AG20443 (cell line): ENCODE data around the gene DCAF12L2.
"Not testable (repeated sequence)": the region's sequence is repeated elsewhere in the genome, so short reads cannot be mapped to it uniquely, and the experiment has no call there.

Source experiments
- DNase-seq: peaks from one replicate; pipeline ENCODE4 v3.0.0; 2012; ENCODE audit warnings: low spot score, mixed read lengths

Gene DCAF12L2

DNA sequence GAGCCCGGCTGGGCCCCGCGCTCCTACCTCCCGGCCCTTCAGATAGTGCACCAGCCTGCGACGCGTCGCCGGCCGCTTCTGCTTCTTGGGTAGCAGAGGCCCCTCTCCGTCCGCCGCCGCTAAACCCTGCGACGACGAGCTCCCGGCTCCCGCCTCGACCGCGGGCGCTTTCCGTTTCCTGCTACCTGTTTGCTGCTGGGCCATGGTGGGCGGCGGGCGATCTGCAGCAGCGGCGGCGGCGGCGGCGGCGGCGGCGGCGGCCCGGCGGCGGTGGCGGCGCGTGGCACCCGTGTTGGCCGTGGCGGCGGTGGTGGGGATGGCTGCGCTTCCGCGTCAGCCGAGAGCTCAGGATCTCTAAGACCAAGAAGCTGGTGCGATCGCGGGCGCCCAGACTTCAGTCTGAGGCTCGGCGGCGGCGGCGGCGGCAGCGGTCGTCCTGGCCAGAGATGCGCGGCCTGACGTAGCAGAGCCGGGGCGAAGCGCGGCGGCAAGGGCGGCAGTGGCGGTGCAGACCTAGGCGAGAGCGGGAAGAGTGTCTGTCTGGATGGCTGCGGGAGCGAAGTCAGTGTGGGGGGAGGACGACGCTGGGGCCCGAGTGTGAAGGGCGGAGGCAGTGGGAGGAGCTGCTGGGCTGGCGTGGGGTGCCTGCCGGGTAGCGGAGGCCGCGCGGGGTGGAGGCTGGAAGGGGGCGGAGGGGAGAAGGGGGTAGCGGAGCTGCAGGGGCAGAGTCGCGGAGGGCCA lies at the start of gene DCAF12L2:
Gene DCAF12L2, minus strand, starts transcription at position 569 of the 741 bp plus-strand sequence. Its CDS starts 365 bp downstream, at position 204.
- DNase-seq: peak; percentile 12

DNA sequence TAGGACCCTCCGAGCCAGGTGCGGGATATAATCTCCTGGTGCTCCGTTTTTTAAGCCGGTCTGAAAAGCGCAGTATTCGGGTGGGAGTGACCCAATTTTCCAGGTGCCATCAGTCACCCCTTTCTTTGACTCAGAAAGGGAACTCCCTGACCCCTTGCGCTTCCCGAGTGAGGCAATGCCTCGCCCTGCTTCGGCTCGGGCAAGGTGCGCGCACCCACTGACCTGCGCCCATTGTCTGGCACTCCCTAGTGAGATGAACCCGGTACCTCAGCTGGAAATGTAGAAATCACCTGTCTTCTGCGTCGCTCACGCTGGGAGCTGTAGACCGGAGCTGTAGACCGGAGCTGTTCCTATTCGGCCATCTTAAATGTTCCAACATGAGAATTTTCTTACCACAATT lies 24.8 kb upstream of the DCAF12L2 start:
- DNase-seq: not testable (repeated sequence)

DNA sequence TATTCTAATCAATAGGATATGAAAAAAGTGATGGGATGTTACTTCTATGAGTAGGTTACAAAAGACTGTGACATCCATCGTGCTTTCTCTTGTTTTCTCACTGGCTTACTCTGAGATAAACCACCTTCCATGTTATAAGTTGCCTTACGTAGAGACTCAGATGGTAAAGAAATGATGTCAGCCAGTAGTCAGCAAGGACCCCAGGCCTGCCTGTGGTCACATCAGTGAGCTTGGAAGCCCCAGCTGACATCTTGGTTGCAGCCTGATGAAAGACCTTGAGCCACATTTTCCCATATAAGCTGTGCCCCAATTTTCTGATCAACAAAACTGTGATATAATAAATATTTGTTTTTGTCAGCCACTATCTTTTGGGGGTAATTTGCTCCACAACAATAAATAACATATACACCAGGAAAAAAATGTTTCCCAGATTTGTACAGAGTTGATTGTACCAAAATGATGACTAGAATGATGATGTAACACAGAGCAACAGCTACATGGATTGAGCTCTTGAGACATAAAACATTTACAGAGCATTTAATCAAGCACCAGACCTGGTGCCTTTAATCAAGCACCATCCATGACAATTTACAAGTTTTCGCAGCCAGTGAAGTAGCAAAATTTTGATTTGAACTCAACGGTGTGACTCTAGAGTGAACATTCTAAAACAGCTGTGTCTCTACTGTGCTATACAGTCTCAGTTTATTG lies 11.2 kb upstream of the DCAF12L2 start:
- DNase-seq: no peak

DNA sequence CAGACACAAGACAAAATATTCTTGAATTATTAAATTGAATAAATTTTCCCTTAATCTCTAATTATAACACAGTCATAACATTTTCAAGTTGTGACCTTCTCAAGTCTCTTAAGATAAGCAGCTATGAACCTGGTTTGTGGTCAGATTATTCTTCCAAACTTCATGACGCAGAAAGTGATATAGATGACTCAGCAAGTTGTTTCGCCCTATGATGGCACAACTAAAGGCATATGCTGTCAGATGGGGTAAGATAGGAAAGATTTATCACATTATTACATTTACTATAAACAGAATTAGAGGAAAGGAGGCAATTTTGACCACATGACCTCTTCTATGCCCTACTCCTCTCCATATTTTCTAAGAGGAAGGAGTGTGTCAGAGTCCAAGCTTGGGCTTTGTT lies 4.6 kb upstream of the DCAF12L2 start:
- no peak for DNase-seq

- DNase-seq: no peak
These were observed 1.5 kb upstream of the DCAF12L2 start for GRCh38 chrX:126167560-126167959.

DNA sequence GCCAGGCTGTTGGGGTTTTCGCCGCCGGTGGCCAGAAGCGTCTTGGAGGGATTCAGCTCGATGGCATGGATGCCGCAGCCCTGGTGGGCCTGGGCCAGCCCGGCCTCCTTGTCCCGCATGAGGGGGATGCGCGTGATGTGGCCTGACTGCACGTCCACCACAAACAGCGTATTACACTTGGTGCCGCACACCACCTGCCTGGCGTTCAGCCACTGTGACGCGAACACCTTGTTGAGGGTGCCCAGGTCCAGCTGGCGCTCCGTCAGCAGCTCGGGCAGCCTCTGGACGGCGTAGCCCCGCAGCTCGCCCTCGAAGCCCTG lies 728 bp downstream of the DCAF12L2 start:
- no peak for DNase-seq

DNA sequence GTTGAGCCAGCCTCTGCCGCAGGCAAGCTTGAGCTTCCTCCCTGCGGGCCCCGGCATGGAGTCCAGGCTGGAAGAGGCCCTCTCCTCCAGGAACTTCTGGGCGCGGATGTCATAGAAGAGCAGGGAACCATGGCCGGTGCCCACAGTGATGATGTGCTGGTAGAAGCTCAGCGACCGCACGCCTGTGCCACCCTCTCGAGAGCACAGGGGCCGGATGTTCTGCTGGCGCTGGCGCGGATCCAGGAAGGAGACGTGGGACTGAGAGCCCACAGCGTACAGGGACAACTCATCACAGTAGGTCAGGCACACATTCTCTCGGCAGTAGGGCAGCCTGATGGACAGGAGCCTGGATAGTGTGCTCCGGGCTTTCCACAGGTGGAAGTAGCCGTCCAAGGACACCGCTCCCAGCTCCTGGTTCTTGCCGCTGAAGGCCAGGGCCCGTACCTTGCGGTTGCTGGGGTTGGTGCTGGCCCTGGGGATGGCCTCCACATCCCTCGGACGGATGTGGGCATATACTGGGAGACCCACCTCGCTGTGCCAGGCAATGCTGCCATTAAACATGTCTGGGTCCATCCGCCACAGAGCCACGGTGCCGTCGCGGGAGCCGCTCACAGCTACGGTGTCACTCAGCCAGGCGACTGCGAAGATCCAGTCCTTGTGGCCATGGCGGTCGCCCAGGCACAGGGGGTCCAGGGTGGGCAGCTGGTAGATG lies 1.2 kb downstream of the DCAF12L2 start:
- no peak for DNase-seq

DNA sequence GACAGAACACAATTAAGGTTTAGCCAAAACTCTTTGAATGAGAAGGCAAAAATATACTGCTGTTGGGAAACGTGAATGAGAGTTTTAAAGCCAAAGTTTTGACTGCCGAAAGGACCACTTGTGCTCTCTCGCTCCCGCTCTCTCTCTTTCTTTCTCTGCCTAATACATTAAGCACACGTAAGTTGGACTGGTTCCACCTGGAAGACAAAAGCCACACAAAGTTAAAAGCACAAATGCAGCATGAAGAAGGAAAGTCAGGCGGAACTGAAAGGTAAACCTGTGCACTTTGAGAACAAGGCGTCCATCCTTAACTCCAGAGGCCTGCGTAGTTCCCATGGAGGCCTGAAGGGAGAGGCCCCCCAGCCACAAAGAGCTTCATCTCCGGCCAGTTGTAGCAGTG lies 1.9 kb downstream of the DCAF12L2 start:
- no peak for DNase-seq

DNA sequence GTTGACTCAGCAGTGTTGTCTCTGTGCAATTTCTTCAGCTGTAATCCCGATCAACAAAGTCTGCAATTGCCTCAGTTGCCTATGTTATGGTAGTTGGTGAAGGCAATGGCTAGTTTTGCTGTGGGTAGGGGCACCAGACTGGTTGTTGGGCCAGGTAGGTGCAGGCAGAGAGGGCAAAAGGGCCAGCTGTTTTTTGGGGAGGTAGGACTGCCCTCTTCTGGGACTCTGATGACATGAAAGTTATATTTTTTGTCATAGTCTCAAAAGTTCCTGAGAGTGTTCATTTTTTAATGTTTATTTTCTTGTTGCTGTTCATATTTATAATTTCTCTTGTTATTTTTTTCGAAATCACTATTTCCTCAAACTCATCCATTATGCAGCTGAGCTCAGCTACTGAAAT lies 25.1 kb downstream of the DCAF12L2 start:
- no peak for DNase-seq

DNA sequence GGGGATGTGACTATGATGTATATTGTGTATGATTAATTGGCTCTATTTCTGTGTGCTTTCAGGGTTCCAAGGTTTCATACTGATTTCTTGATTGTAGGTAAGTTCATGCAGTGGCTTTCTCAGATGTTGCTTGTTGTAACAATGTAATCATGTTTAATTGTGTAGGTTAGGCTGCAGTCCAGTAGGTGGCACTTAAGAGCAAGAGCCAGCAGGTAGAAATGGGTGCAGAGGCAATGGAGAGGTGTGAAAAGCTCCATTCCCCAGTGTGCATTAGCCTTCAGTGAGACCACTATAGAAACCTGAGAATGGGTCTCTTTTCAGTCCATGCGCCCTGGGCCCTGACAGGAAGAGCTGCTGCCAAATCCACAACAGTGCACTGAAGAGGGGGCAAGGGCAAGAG lies 28.2 kb downstream of the DCAF12L2 start:
- DNase-seq: no peak

DNA sequence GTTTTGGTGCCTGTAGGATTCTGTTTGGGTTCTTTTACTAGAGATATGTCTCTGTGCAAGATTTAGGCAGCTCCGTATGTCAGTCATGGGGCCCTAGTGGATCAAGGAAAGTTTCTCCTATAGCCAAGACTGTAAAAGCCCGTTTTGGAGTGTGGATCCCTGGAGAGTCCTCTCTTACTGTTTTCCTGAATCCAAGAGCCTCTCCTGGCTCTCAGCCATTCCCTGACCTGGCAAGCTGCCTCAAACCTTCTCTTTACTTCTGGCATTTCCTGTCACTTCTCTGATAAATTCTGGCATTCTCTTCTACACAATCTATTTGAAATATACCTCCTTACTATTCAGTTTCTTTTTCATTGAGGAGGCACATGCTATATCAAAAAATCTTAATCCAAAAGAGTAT lies 41.4 kb downstream of the DCAF12L2 start:
- DNase-seq: no peak
